Measurements from ENCODE around the gene EFCAB6. TPM values are rescaled to one million over a fixed set of nuclear protein-coding genes. Genes with fewer than 3 reads are reported as not detected.

Gene EFCAB6
- total RNA-seq, 1 experiment from 2014 or later = 0.52 TPM

DNA sequence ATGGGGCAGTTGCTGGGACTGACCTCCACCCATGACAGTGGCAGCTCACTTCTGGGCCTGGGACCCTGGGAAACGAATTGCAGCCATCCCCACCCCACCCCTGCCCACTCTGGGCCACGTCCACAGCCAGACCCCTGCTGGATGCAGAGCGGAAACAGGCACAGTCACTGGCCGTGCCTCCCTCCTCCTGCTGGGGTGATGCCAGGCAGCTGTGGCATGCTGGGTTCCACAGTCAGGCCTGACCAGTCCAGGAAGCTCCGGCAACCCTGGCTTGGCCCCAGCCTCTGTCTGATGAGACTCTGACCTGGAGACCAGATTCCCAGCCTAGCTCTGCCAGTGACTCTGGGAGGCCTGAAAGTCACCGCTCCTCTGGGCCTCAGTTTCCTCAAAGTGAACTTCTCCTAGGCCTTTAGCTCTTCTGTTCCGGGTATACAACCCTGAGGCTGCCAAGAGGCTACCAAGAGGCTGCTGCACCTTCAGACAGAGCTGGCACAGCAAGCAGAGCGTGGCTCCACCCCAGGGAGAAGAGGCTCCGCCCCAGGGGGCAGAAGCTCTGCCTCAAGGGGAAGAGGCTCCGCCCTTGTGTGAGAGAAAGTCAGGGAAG, 41.3 kb upstream of the EFCAB6 start:
- ChIA-PET CTCF (no interaction called here), POLR2A (no interaction called here), RAD21 (ENCODE audit: low non-redundant PET in 1 of 2, low total read pairs in 2 of 2, uncharacterized antibody in 2 of 2, unreplicated experiment in 2 of 2) (no interaction called here)
- Histone ChIP-seq H3K4me3 (replicated peaks in 1 of 2; ENCODE audit: low read depth in 1 of 2, low read length in 2 of 2) (no peak overlapping the region), H3K36me3 (ENCODE audit: control insufficient read depth in 1 of 2, insufficient read depth in 2 of 2, low read length in 2 of 2) (no peaks in the 10 kb centered on the region), H3K9me3 (ENCODE audit: control insufficient read depth in 1 of 2, insufficient read depth in 1 of 2, low read depth in 1 of 2, low read length in 2 of 2) (peaks cover 0 to 3% of the 10 kb centered on the region in 2 experiments; a peak in 1 of 4 replicates), H3K27ac (ENCODE audit: low read depth, low read length) (no peak overlapping the region), H3K79me2 (ENCODE audit: insufficient read depth, low read length) (peaks cover 73% of the 10 kb centered on the region), H4K20me1 (ENCODE audit: insufficient read depth) (no peaks in the 10 kb centered on the region), H3K4me1 (ENCODE audit: control insufficient read depth in 1 of 2, insufficient read depth in 2 of 2, low read length in 2 of 2) (peaks cover 0 to 6% of the 10 kb centered on the region in 2 experiments; a peak in 1 of 4 replicates), H3K9ac (ENCODE audit: low read length) (no peak overlapping the region), H3K4me2 (ENCODE audit: low read length) (no peak overlapping the region), H3K9me2 (ENCODE audit: insufficient read depth) (no peaks in the 10 kb centered on the region), H2AFZ (ENCODE audit: low read depth, low read length, poor library complexity, severe bottlenecking) (no peak overlapping the region), H3K27me3 (ENCODE audit: insufficient read depth, low read length) (peaks cover 5% of the 10 kb centered on the region; the same call in 1 of the 2 replicates)
- no TSS peak for BruUV-seq (replicated peaks)
- TF ChIP-seq YY1 (IDR thresholded peaks at IDR 0.05; ENCODE audit: extremely low read depth, insufficient replicate concordance, low read depth, low read length) (no peak), SIN3A (IDR thresholded peaks at IDR 0.05; ENCODE audit: low read depth) (no peak), RAD21 (IDR thresholded peaks at IDR 0.05; ENCODE audit: low read depth) (no peak), CBX3 (IDR thresholded peaks at IDR 0.05; ENCODE audit: low read depth) (no peak), JUND (IDR thresholded peaks at IDR 0.05) (no peak), ELF1 (IDR thresholded peaks at IDR 0.05; ENCODE audit: borderline replicate concordance, low read depth) (no peak), ZFX (IDR thresholded peaks at IDR 0.05) (no peak), CEBPB (IDR thresholded peaks at IDR 0.05; ENCODE audit: low read depth) (no peak), SRF (IDR thresholded peaks at IDR 0.05; ENCODE audit: low read depth) (no peak), TCF7L2 (IDR thresholded peaks at IDR 0.05; ENCODE audit: borderline replicate concordance, extremely low read depth, insufficient read depth, insufficient read length) (no peak), EZH2phosphoT487 (IDR thresholded peaks at IDR 0.05; ENCODE audit: borderline replicate concordance) (no peak)
- TF ChIP-seq, protein P1, sequence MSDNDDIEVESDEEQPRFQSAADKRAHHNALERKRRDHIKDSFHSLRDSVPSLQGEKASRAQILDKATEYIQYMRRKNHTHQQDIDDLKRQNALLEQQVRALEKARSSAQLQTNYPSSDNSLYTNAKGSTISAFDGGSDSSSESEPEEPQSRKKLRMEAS (IDR thresholded peaks at IDR 0.05) = no peak
- TF ChIP-seq, protein P2, sequence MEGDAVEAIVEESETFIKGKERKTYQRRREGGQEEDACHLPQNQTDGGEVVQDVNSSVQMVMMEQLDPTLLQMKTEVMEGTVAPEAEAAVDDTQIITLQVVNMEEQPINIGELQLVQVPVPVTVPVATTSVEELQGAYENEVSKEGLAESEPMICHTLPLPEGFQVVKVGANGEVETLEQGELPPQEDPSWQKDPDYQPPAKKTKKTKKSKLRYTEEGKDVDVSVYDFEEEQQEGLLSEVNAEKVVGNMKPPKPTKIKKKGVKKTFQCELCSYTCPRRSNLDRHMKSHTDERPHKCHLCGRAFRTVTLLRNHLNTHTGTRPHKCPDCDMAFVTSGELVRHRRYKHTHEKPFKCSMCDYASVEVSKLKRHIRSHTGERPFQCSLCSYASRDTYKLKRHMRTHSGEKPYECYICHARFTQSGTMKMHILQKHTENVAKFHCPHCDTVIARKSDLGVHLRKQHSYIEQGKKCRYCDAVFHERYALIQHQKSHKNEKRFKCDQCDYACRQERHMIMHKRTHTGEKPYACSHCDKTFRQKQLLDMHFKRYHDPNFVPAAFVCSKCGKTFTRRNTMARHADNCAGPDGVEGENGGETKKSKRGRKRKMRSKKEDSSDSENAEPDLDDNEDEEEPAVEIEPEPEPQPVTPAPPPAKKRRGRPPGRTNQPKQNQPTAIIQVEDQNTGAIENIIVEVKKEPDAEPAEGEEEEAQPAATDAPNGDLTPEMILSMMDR (IDR thresholded peaks at IDR 0.05 in 2 of 3, conservative IDR thresholded peaks at IDR 0.05 in 1 of 3; ENCODE audit: borderline replicate concordance in 1 of 3, insufficient read depth in 1 of 3, low read depth in 2 of 3, low read length in 2 of 3) = no peak
- TF ChIP-seq, protein P3, sequence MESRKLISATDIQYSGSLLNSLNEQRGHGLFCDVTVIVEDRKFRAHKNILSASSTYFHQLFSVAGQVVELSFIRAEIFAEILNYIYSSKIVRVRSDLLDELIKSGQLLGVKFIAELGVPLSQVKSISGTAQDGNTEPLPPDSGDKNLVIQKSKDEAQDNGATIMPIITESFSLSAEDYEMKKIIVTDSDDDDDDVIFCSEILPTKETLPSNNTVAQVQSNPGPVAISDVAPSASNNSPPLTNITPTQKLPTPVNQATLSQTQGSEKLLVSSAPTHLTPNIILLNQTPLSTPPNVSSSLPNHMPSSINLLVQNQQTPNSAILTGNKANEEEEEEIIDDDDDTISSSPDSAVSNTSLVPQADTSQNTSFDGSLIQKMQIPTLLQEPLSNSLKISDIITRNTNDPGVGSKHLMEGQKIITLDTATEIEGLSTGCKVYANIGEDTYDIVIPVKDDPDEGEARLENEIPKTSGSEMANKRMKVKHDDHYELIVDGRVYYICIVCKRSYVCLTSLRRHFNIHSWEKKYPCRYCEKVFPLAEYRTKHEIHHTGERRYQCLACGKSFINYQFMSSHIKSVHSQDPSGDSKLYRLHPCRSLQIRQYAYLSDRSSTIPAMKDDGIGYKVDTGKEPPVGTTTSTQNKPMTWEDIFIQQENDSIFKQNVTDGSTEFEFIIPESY (IDR thresholded peaks at IDR 0.05; ENCODE audit: extremely low read depth, insufficient replicate concordance, low read length) = no peak
- intact Hi-C loops (cut with micrococcal nuclease) = no loop called here
- ATAC-seq (peak; percentile 67), DNase-seq (ENCODE audit: low read depth, low spot score) (no peak)
